ENCODE measurements around the gene ROR1.

ROR1 gene

DNA sequence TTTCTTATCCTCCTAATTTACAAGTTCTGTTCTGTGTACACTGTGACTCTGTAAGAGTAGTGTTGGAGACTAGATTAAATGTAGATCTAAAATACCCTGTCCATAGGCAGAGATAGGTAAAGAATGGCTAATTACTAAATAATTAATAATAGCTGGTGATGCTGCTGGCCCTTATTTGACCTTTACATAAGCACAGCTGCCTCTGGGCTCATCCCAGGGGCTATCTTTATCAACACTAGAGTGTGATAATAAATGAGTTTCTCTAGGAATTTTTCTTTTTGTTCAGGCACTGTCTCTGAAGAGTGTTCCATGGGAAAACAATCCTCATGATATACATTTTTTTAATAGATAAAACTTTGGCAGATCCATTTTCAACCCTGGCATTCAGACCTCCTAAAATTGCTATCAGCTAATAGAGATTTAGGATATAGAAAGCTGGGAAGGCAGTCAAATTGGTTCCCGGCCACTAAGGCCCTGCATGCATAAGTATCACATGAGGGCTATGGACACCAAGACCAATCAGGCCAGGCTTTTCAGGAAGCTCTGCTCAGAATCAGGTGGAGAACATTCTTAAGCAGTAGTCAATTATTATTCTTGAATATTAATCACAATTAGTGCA, 107.2 kb downstream of the ROR1 start:
- no peak for TF ChIP-seq CTCF (conservative IDR thresholded peaks at IDR 0.05; ENCODE audit: low read depth, low read length)
- no peak for DNase-seq (ENCODE audit: low read depth)
- H3K4me3 ChIP-seq (ENCODE audit: low read length), result no peak overlapping the region

- no peak for DNase-seq (ENCODE audit: low read depth)
- no peak for TF ChIP-seq CTCF (conservative IDR thresholded peaks at IDR 0.05; ENCODE audit: low read depth, low read length)
- no peak overlapping the region for H3K4me3 ChIP-seq (ENCODE audit: low read length)
Observed at GRCh38 chr1:63882048-63882704, 108.4 kb downstream of the ROR1 start.

DNA sequence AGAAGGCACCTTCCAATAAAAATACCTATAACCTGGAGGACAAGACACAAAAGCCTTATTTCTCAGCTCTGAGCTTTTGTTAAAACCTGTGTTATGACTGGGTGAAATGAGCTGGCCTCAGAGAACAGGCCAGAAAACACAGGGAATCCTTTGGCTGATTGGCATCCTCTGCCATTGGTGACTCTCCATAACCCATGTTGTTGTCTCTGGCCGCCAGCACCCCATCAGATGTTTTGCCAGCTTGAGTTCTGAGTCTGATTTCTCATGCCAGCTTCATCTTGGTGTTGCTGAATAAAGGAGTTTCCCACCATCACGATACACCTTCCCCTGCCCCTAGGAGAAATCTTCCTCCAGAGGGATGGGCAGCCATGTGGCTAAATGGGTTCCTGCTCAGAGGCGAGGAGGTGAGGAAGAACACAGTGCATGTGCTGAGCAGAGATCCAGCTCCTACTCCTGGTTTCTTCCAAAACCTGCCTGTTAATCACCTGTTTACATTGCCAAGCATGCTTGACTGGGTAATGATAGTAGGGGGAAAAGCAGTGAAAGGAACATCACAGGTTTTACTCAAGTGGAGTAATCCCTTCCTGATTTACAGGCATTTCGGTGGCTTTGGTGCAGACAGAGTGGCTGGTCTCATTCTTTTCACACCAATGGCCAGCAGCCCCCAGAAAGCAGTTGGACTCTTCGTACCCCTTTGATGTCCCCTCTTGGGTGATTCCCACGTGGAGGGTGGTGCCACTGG, 109.8 kb downstream of the ROR1 start:
- H3K4me3 ChIP-seq (ENCODE audit: low read length), result no peak overlapping the region
- no peak for DNase-seq (ENCODE audit: low read depth)
- TF ChIP-seq CTCF (conservative IDR thresholded peaks at IDR 0.05; ENCODE audit: low read depth, low read length), result no peak

DNA sequence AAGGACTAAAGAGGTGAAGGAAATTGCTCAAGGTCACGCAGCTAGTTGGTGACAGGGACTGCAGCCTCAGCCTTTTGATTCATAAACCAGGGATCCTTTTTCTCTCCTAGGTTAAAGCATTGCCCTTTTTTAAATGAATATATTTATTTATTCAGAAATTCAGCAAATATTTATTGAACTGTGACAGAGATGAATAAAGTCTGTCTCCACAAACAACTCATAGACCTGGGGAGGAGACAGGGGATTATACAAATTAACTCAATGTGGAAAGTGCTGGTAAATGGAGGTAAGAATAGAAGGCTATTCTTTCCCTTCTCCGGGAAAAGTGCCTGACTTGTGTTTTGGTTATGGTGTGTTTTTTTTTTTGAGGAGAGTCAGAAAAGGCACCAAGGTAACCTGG, 110.7 kb downstream of the ROR1 start:
- TF ChIP-seq CTCF (conservative IDR thresholded peaks at IDR 0.05; ENCODE audit: low read depth, low read length), result no peak
- DNase-seq (ENCODE audit: low read depth), result no peak
- no peak overlapping the region for H3K4me3 ChIP-seq (ENCODE audit: low read length)

- TF ChIP-seq CTCF (conservative IDR thresholded peaks at IDR 0.05; ENCODE audit: low read depth, low read length), result no peak
- no peak for DNase-seq (ENCODE audit: low read depth)
- H3K4me3 ChIP-seq (ENCODE audit: low read length), result no peak overlapping the region
Observed at GRCh38 chr1:63885899-63886298, 112.1 kb downstream of the ROR1 start.

DNA sequence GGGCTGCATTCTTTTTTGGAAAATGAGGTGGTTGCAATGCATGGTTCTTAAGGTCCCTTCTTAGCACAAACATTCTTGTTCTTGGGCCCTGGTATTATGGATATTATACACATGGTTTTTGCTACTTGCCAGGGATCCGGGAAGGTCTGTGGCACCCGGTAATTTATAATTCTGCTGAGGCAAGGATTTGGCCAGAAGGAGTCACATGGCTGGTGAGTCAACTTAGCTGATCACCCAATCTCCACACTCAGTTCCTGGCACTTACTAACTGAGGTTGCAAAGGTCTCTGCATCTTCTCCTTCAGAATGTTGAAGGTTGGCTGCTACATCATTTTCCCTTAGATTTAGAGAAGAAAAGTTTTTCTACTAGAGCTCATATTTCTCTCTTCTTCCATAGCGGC, 112.5 kb downstream of the ROR1 start:
- no peak for TF ChIP-seq CTCF (conservative IDR thresholded peaks at IDR 0.05; ENCODE audit: low read depth, low read length)

More for the DNA sequence above, 112.5 kb downstream of the ROR1 start:
- DNase-seq (ENCODE audit: low read depth), result no peak
- no peak overlapping the region for H3K4me3 ChIP-seq (ENCODE audit: low read length)
